Fibroblast of lung (primary cell): ENCODE data around the gene SMAD3. TPM values are rescaled to one million over a fixed set of nuclear protein-coding genes. Genes with fewer than 3 reads are reported as not detected.
A peak's percentile ranks its signal among the peaks of the same experiment; 100 is the strongest.

Source experiments
- DNase-seq, 2 donors: peaks; one replicate each; pipeline versions ENCODE4 v3.0.0 to v3.0.0-alpha.2; 2010; ENCODE audit warnings: low read depth in 2 of 2
- H2AFZ ChIP-seq: 2 replicates; pipeline ENCODE4 v1.5.1; 2012; ENCODE audit warnings: low read length, control low read depth, inconsistent platforms
- H3K27ac ChIP-seq: 2 replicates; pipeline ENCODE4 v1.5.1; 2011; ENCODE audit warnings: low read length, control low read depth; ENCODE audit not compliant: insufficient read depth
- H3K27me3 ChIP-seq: 2 replicates; pipeline ENCODE4 v1.5.1; 2011; ENCODE audit warnings: mild to moderate bottlenecking, low read length; ENCODE audit not compliant: control insufficient read depth, insufficient read depth
- H3K36me3 ChIP-seq: 2 replicates; pipeline ENCODE4 v1.5.1; 2011; ENCODE audit warnings: low read length; ENCODE audit not compliant: control insufficient read depth, insufficient read depth
- H3K4me1 ChIP-seq: 2 replicates; pipeline ENCODE4 v1.5.1; 2011; ENCODE audit warnings: low read length; ENCODE audit not compliant: control insufficient read depth, insufficient read depth; ENCODE audit errors: extremely low read depth
- H3K4me2 ChIP-seq: 2 replicates; pipeline ENCODE4 v1.5.1; 2011; ENCODE audit warnings: low read length, control low read depth; ENCODE audit not compliant: insufficient read depth; ENCODE audit errors: extremely low read depth
- H3K4me3 ChIP-seq, 4 experiments: fragments of 200-600 bp in 1 of 4; sonication (generic) in 1 of 4; replicated peaks in 1 of 4; 2 replicates each; pipeline ENCODE4 v1.5.1; 2011 to 2016; ENCODE audit warnings: low read length in 4 of 4, low read depth in 3 of 4, mild to moderate bottlenecking in 3 of 4, control low read depth in 2 of 4, inconsistent platforms in 1 of 4, mixed read lengths in 1 of 4; ENCODE audit not compliant: insufficient read depth in 1 of 4; ENCODE audit errors: control extremely low read depth in 1 of 4
- H3K79me2 ChIP-seq: 2 replicates; pipeline ENCODE4 v1.5.1; 2012; ENCODE audit warnings: mild to moderate bottlenecking, low read length, inconsistent platforms; ENCODE audit not compliant: control insufficient read depth, insufficient read depth
- H3K9ac ChIP-seq: 2 replicates; pipeline ENCODE4 v1.5.1; 2011; ENCODE audit warnings: mild to moderate bottlenecking, low read length, control low read depth; ENCODE audit not compliant: insufficient read depth
- H3K9me3 ChIP-seq: 2 replicates; pipeline ENCODE4 v1.5.1; 2012; ENCODE audit warnings: low read depth, low read length; ENCODE audit not compliant: control insufficient read depth, insufficient read depth
- H4K20me1 ChIP-seq: 2 replicates; pipeline ENCODE4 v1.5.1; 2011; ENCODE audit warnings: low read length; ENCODE audit not compliant: control insufficient read depth, insufficient read depth; ENCODE audit errors: extremely low read depth
- CTCF ChIP-seq, 2 donors: IDR thresholded peaks in 1 of 2; conservative IDR thresholded peaks in 1 of 2; 1 replicate in 1 of 2; 2 replicates in 1 of 2; pipeline ENCODE4 v1.5.1; 2011 to 2012; ENCODE audit warnings: low read length in 2 of 2, control low read depth in 1 of 2, inconsistent platforms in 1 of 2, low read depth in 1 of 2, mild to moderate bottlenecking in 1 of 2
- EZH2 ChIP-seq: IDR thresholded peaks from 2 replicates; pipeline ENCODE4 v1.5.1; 2012; ENCODE audit warnings: low read length, control low read depth, mild to moderate bottlenecking; ENCODE audit errors: missing control alignments
- polyA plus RNA-seq, 2 donors: library from polyadenylated mRNA; depleted of rRNA in 1 of 2; stranded (reverse) in 1 of 2; unstranded in 1 of 2; fragments of >200 nt; gene quantifications; 2 replicates each; pipeline ENCODE4 v1.2.1, GENCODE V29; 2011 to 2012; ENCODE audit warnings: missing spikeins in 1 of 2
- total RNA-seq: library from RNA; depleted of rRNA; stranded (reverse); fragments of >200 nt; gene quantifications from 2 replicates; pipeline ENCODE4 v1.2.1, GENCODE V29; 2014

SMAD3 gene
- total and polyA plus RNA-seq, 2 donors (not counting 1 experiment from before 2014, with no cell fraction given), result 69.9 to 173 TPM

DNA sequence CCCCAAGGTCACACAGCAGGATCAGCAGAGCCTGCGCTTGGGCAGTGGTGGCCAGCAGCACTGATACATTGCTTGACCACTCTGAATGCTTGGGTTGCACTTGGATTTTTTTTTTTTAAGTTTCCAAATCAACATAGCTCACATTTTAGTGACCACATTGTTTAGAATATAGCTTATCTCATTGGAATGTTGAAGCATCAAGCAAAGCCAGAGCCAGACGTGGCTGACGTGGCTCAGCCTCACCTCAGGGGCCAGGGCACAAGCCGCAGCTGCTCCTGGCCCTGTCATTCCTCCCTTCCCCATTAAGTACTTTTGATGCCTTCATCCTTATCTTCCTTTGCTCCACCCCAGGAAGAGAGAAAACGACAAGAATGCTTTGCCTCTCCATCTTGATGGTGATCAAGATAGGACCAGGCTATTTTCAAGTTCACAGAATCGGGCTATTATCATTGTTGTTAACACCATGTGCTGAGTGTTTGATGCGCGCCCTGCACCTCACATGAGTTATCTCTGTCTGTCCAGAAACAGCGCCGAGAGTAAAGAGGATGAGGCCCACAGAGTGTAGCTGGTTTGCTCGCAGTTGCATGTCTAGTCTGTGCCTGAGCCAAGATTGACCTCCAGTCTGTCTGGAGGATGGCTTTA, 113.3 kb downstream of the SMAD3 start:
- H3K36me3 ChIP-seq, result peaks cover 45% of the 10 kb centered on the region
- H4K20me1 ChIP-seq, result no peaks in the 10 kb centered on the region
- no peak overlapping the region for H3K9ac ChIP-seq
- peaks cover 71% of the 10 kb centered on the region for H3K4me1 ChIP-seq
- peaks cover 55% of the 10 kb centered on the region for H3K79me2 ChIP-seq
- H3K4me3 ChIP-seq, result no peak overlapping the region
- no peaks in the 10 kb centered on the region for H3K9me3 ChIP-seq
- DNase-seq, result peak; percentile 98 to 99
- H2AFZ ChIP-seq, result no peak overlapping the region
- peak overlapping the region; percentile 8 for H3K4me2 ChIP-seq
- H3K27me3 ChIP-seq, result no peaks in the 10 kb centered on the region
- peak overlapping the region; percentile 84 for H3K27ac ChIP-seq
- TF ChIP-seq EZH2 (no peak), CTCF (conservative IDR thresholded peaks at IDR 0.05 in 1 of 2, IDR thresholded peaks at IDR 0.05 in 1 of 2; ENCODE audit: low read depth in 1 of 2, low read length in 2 of 2) (no peak)

DNA sequence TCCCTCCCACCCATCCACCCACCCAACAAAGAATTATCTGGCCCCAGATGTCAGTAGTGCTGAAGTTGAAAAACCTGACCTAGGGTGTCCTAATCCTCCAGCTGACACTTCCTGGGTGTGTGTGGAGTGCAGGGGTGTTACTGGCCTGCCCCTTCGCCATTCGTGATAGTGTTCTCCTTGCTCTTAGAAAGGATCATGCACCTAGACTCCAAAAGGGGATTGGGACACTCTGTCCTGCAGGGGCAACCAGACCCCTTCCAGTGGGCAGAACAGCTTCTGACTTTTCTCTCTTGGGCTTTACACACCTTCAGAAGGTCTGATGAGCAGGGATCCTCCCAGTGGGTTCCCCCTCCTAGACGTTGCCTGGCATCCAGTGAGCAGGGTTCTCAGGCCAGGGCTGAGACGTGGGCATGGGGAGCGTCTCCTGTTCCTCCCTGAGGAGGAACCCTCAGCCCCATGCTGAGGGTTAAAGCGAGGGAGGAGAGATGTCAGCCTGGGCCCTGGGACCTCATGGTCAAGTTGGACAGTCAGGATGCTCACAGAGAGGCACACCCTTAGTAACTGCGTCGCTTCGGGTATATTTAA, 114.1 kb downstream of the SMAD3 start:
- Histone ChIP-seq H3K4me2 (no peak overlapping the region), H3K27ac (peak overlapping the region; percentile 84), H3K9ac (no peak overlapping the region), H3K27me3 (no peaks in the 10 kb centered on the region), H3K9me3 (no peaks in the 10 kb centered on the region), H3K4me3 (no peak overlapping the region), H3K4me1 (peaks cover 71% of the 10 kb centered on the region), H3K79me2 (peaks cover 52% of the 10 kb centered on the region), H3K36me3 (peaks cover 39% of the 10 kb centered on the region), H4K20me1 (no peaks in the 10 kb centered on the region), H2AFZ (no peak overlapping the region)
- no peak for TF ChIP-seq CTCF (conservative IDR thresholded peaks at IDR 0.05 in 1 of 2, IDR thresholded peaks at IDR 0.05 in 1 of 2; ENCODE audit: low read depth in 1 of 2, low read length in 2 of 2)
- TF ChIP-seq EZH2, result no peak
- DNase-seq, result no peak

DNA sequence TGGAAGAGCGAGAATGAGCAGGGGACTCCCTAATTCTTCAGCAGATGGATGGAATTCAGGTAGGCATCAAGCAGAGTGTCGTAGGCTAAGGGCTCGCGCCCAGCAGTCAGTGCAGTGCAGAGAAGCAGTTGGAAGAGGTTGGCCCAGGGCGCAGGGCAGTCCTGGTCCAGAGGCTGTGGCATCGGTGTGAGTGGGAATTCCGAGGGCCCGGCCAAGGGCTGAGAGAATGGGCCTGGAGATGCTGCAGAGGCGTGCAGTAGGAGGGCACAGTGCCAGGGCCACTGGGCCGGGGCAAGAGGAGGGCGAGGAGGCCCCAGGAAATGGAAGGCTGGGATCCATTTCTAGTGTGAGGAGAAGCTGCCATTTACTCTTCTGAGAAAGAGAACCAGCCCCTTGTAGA, 114.6 kb downstream of the SMAD3 start:
- no peaks in the 10 kb centered on the region for H4K20me1 ChIP-seq
- DNase-seq, result no peak
- TF ChIP-seq CTCF (conservative IDR thresholded peaks at IDR 0.05 in 1 of 2, IDR thresholded peaks at IDR 0.05 in 1 of 2; ENCODE audit: low read depth in 1 of 2, low read length in 2 of 2), result no peak
- no peak for TF ChIP-seq EZH2
- H3K4me1 ChIP-seq, result peaks cover 71% of the 10 kb centered on the region
- H3K9ac ChIP-seq, result no peak overlapping the region
- no peaks in the 10 kb centered on the region for H3K9me3 ChIP-seq
- H3K27ac ChIP-seq, result peak overlapping the region; percentile 84
- peaks cover 42% of the 10 kb centered on the region for H3K36me3 ChIP-seq
- H3K4me3 ChIP-seq, result no peak overlapping the region
- peaks cover 53% of the 10 kb centered on the region for H3K79me2 ChIP-seq
- no peak overlapping the region for H3K4me2 ChIP-seq
- H3K27me3 ChIP-seq, result no peaks in the 10 kb centered on the region
- no peak overlapping the region for H2AFZ ChIP-seq
